Epidermal melanocyte (primary cell): ENCODE results near the gene OR13J1.
"Not testable (repeated sequence)": the region's sequence is repeated elsewhere in the genome, so short reads cannot be mapped to it uniquely, and the experiment has no call there.

Source experiments
- DNase-seq: peaks from one replicate; pipeline ENCODE4 v3.0.0; 2011; ENCODE audit warnings: low spot score; ENCODE audit not compliant: insufficient read length

OR13J1 gene

DNA sequence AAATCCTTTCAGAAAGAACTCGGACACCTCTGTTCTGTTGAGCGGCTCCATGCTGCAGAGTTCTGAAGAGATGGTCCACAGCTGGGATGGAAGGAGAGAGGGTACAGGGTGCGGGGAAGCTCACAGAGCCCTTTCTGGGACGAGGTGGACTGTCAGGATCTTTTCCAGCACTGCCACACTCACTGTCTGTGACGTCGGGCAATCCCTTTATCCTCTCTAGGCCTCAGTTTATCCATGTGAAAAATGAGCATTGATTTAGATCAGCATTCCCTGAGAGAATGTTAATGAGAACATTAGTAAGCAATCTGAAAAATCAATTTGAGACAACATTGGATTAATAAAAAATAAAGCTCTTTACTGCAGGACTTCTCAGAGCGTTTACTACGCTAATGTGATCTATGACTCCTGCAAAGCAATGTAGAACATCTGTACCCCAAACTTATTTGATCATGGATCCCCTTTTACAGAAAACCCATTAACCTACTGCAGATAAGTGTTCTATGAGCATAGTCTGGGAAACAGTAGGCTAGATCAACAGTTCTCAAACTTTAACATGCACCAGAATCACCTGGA is at the start of gene OR13J1:
TSS of gene OR13J1 (minus strand) at position 51 of the 573 bp plus-strand sequence. CDS start at position 51, 0 bp downstream.
- no peak for DNase-seq

DNA sequence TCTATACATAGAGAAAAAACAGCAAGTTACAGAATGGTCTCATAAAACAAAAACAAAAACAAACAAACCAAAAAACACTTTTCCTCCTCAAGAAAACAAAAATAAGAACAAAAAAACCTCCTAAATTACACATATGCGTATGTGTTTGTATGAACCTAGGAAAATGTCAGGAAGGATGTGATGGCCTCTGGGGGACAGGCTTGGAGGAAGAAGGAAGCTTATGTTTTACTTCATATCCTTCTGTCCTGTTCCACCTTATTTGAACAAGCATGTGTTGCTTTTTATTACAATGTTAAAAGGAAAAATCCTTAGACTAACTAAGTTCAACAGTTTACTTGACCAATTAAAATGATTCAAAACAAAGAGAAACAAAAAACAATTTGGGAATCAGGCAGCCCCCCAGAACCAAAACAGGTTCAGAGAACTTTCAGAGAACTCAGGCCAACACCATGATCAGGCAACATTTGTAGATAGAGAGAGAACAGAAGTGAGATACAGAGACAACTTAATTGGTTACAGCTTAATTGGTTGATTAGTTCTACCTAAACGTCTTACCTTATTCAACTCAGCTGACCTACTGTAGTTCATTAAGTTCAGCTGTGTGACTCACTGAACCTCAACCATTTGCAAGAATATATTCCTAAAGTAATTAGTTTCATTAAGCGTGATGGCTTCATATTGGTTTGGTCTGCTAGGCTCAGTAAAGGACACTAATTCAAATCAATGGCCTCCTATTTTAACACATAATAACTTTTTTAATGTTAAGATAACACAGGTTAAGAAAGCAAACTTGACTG is 49.2 kb upstream of the OR13J1 start:
- DNase-seq = no peak

DNA sequence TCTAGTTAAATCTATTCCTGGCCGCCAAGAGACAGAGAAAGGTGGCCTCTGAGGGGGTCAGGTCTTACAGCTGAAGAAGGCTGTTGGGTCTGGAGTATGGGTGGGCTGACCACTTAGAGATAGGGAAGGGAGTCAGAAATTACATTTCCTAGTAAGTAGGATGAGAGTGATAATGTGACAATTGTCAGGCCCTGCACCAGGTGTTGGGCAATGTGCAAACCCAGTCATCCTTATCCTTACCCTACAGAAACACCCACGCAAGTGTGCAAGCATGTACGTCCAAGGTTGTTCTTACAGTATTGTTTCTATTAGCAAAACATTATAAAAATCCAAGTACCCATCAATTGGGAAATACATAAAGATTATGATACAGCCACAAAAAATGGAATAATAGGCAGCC is 48.6 kb upstream of the OR13J1 start:
- DNase-seq = no peak

DNA sequence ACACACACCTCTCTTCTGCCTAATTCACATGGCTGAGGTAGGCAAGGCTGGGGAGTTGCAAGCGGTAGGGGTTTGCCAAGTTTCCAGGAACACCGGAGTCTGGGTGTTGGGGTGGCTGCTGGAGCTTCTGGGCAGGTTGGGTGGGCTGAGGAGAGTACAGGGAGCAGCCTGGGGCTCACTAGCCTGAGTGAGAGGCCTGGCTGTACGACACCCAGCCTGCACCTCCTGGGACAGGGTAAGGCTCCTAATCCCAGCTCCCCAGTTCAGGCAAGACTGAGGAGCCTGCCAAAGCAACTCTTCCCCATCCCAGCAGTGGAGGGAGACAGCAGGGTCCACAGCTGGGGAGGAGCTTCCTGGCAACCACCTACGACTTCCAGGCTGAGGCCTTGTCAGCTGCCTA is 47.1 kb upstream of the OR13J1 start:
- no peak for DNase-seq

DNA sequence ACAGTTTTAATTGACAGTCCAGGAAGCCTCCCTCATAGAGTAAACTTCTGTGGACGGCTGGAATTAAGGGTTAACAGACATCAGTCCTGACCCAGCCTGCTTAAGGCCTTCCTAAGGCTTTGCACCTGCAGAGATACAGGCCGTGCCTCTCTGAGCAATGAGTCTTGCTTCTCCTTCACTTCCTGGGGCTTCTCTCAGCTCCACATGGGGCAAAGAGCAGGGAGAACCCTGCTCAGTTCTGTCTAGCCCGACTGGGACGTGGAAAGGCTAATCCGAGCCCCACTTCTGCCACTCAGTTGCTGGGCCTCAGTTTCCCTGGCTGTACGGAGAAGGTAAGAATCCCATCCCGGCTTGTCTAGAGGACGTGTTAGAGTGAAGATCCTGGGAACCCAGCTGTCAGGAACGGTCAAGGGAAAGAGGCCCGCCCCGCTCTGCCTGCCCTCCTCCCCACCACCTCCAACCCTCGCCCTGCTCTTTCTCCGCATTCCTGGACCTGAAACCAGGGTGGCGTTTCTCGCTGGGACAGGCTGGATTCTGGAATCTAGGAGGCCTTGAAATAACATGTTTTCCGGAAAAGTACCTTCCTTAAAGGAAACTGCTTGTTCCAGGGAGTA is 45.6 kb upstream of the OR13J1 start:
- no peak for DNase-seq

DNA sequence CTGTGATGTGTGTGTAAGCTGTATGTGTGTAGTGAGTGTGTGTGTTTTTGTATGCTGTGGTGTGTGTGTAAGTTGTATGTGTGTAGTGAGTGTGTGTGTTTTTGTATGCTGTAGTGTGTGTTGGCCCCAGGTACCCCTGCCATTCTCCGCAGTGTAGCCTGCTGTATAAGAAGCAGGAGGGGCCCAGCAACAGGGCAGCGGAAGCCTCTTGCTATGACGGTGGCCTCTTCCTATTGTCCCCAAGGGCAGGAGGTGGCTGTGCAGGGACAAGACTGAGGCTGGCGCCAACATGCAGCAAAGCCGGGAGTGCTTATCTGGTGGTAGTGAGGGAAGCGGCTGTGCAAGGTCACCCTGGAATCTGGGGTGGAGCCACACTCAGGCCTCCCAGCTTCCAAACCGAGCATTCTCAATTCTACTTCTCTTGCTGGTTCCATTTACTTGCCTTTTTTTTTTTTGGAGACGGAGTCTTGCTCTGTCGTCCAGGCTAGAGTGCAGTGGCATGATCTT is 44.2 kb upstream of the OR13J1 start:
- DNase-seq = no peak

GRCh38 chr9:35913429-35913828 is 43.2 kb upstream of the OR13J1 start:
- DNase-seq = not testable (repeated sequence)

DNA sequence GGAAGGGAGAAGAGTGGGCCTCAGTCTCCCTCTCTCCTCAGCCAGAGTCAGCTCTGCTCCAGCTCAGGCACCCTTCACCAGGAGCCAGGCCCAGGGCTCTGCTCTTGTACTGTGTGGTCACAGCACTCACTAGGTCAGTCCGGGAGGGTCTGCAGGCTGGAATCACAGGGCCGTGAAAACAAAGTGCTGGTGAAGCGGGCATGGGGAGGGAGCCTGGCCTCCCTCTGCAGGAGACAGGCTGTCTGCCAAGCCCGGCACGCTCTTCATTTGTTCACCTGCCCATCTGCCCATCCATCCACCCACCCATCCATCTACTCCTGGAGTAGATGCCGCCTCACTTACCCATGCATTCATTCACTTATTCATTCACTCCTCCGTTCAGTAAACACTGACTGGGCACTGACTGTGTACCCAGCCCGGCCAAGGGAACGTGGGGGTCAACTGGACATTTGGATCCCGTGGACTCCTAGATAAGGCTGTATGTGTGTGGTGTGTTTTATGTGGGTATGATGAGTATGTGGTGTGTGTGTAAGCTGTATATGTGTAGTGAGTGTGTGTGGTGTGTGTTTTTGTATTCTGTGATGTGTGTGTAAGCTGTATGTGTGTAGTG is 42.7 kb upstream of the OR13J1 start:
- DNase-seq = no peak

DNA sequence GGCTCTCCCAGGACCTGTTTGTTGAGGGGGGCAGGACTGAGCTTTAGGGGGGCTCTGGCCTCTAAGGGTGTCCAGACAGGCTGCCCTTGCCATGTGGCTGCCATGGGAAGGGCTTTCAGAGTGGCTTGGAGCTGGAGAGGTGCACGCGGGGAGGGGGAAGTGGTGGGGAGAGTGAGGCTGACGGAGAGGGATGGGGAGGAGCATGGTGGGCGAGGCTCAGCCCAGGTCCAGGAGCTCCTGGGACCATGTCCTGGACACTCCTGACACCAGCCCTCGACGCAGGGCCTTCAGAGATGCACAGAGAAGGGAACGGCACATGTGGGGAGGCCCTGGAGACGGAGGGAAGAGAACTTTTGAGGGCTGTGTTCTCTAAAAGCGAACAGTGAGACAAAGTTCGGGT is 41.5 kb upstream of the OR13J1 start:
- DNase-seq = no peak

GRCh38 chr9:35910613-35911359 is 40.6 kb upstream of the OR13J1 start:
- no peak for DNase-seq

- DNase-seq = no peak
These were observed 39.7 kb upstream of the OR13J1 start for GRCh38 chr9:35909687-35910612.

GRCh38 chr9:35909274-35909673 is 39.1 kb upstream of the OR13J1 start, which contains the start of gene SPAAR:
TSS of gene SPAAR (plus strand) at chr9:35909490. CDS start at chr9:35910464, 974 bp downstream.
- DNase-seq = no peak

- no peak for DNase-seq
These were observed 38.4 kb upstream of the OR13J1 start for GRCh38 chr9:35908504-35909125.

DNA sequence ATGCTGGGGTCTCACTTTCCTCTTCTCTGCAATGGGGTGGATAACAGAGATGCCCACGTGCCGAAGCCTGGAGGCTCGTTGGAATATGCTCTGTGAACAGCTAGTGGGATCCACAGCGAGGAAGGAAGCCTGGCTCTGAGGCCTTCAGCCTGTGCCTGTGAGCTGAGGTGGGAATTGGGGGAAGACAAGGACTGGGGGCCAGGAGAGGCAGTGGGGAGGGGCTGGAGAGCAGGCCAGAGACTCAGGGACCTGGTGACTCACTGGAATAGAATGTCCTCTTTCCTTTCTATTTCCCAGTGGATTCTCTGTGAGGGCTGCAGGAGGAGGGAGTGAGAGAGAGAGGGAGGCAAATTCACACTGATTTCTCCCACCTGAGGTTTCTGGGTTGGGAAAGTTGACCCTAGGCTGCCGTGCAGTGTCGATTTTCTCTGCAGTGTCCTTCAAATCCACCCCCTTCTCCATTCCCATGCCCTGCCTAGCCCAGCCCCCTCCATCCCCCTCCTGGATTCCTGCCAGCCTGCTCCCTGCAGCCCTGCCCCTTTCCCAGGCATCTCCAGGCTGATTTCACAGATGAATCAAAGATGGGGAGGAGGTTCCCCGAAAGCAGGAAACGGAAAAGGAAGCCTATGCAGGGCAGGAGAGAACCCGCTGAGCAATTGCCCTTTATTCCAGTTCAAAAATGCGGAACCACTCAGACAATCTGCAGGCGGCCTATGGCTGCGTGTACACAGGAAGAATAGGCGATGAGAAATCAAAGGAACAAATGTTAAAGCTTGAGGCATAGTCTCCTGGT is 37.7 kb upstream of the OR13J1 start:
- peak; percentile 57 for DNase-seq

DNA sequence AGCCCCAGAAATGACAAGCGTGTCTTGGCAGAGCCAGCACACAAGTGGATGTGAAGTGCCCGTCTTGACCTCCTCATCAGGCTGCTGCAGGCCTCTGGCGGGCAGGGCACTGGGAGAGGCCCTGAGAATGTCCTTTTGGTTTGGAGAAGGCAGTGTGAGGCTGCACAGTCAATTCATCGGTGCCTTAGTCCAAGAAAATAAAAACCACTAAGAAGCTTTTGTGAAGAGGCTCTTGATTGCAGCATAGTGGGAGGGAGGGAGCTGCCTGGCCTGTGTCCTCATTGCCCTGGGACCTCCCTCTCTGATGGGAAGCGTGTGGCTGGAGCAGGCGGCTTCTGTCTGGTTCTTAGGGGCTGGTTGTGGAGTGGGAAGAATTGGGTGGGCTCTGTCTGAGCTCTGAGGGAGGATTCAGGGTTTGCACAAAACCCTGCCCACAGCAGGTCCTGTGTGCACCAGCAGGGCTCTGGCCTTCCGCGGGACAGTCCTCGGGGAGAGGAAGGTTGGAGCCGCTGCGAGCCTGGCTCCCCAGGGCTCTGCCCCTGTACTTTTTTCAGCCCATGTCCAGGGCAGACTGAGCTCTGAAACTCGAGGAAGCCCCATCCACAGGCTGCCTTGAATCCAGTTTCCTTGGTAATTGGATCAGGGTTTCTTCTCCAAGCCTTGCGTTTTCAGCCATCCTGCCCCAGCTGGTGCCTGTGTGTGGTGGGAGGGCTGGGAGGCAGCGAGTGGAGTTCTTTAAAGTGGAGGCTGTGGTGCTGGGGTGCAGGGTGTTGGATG is 36.9 kb upstream of the OR13J1 start:
- no peak for DNase-seq

DNA sequence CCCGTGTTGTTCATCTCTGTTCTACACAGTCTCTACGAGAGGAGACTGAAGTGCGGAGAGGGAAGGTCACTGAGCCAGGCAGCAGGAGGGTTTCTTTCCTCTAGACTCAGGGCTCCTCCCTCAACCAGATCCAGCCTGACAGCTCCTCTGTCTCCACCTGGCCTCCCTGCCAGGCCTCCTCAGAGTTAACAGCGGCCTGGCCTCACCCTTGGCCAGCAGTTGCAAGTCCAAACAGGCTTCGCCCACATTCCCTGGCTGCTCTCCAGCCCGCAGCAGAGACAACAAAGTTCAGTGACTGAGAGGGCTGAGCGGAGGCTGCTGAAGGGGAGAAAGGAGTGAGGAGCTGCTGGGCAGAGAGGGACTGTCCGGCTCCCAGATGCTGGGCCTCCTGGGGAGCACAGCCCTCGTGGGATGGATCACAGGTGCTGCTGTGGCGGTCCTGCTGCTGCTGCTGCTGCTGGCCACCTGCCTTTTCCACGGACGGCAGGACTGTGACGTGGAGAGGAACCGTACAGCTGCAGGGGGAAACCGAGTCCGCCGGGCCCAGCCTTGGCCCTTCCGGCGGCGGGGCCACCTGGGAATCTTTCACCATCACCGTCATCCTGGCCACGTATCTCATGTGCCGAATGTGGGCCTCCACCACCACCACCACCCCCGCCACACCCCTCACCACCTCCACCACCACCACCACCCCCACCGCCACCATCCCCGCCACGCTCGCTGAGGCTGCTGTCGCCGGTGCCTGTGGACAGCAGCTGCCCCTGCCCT is 35.9 kb upstream of the OR13J1 start, which contains the start of gene HRCT1:
TSS of gene HRCT1 (plus strand) at position 291 of the 768 bp plus-strand sequence. CDS start at position 377, 86 bp downstream.
- peak; percentile 69 for DNase-seq
